ENCODE results near the gene KLHL21. TPM values are rescaled to one million over a fixed set of nuclear protein-coding genes. Genes with fewer than 3 reads are reported as not detected.

Gene KLHL21
- total RNA-seq, 1 donor from 2014 or later: 42.3 TPM

GRCh38 chr1:6592865-6593593, 9.6 kb downstream of the KLHL21 start:
- Mint-ChIP-seq H3K27me3 (ENCODE audit: low read depth, unreplicated experiment) (no peaks in the 10 kb centered on the region), H3K4me1 (ENCODE audit: low read depth, unreplicated experiment) (peaks cover 2% of the 10 kb centered on the region), H3K27ac (ENCODE audit: unreplicated experiment) (no peak overlapping the region), H3K9me3 (ENCODE audit: unreplicated experiment) (no peaks in the 10 kb centered on the region), H3K36me3 (ENCODE audit: low read depth, unreplicated experiment) (peaks cover 23% of the 10 kb centered on the region), H3K4me3 (ENCODE audit: unreplicated experiment) (no peak overlapping the region)
- H3K4me3 ChIP-seq (ENCODE audit: insufficient read depth, low read depth, low read length): no peak overlapping the region
- no peak for DNase-seq (ENCODE audit: low read depth)
- no peak for FAIRE-seq
- peaks cover 43% of the 10 kb centered on the region for H3K36me3 ChIP-seq (ENCODE audit: insufficient read depth, low read length)
- H4K20me1 ChIP-seq (ENCODE audit: insufficient read depth, low read length): peaks cover 96% of the 10 kb centered on the region
- no peaks in the 10 kb centered on the region for H3K9me3 ChIP-seq (ENCODE audit: insufficient read depth, low read depth, low read length)
- no peak overlapping the region for H3K9ac ChIP-seq (ENCODE audit: low read length)
- TF ChIP-seq EZH2 (IDR thresholded peaks at IDR 0.05; ENCODE audit: insufficient read depth, low read length): no peak
- TF ChIP-seq, protein P1, sequence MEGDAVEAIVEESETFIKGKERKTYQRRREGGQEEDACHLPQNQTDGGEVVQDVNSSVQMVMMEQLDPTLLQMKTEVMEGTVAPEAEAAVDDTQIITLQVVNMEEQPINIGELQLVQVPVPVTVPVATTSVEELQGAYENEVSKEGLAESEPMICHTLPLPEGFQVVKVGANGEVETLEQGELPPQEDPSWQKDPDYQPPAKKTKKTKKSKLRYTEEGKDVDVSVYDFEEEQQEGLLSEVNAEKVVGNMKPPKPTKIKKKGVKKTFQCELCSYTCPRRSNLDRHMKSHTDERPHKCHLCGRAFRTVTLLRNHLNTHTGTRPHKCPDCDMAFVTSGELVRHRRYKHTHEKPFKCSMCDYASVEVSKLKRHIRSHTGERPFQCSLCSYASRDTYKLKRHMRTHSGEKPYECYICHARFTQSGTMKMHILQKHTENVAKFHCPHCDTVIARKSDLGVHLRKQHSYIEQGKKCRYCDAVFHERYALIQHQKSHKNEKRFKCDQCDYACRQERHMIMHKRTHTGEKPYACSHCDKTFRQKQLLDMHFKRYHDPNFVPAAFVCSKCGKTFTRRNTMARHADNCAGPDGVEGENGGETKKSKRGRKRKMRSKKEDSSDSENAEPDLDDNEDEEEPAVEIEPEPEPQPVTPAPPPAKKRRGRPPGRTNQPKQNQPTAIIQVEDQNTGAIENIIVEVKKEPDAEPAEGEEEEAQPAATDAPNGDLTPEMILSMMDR (IDR thresholded peaks at IDR 0.05; ENCODE audit: insufficient read depth, low read depth, low read length): no peak
- H3K79me2 ChIP-seq (ENCODE audit: insufficient read depth, low read length): peaks cover 75% of the 10 kb centered on the region
- no peak overlapping the region for H3K27ac ChIP-seq (ENCODE audit: low read depth, low read length)
- no peaks in the 10 kb centered on the region for H3K27me3 ChIP-seq (ENCODE audit: insufficient read depth, low read length)
- H3K4me1 ChIP-seq (ENCODE audit: insufficient read depth, low read length): no peaks in the 10 kb centered on the region
- H2AFZ ChIP-seq (ENCODE audit: low read depth, low read length): no peak overlapping the region
- no peak overlapping the region for H3K4me2 ChIP-seq (ENCODE audit: low read length)

DNA sequence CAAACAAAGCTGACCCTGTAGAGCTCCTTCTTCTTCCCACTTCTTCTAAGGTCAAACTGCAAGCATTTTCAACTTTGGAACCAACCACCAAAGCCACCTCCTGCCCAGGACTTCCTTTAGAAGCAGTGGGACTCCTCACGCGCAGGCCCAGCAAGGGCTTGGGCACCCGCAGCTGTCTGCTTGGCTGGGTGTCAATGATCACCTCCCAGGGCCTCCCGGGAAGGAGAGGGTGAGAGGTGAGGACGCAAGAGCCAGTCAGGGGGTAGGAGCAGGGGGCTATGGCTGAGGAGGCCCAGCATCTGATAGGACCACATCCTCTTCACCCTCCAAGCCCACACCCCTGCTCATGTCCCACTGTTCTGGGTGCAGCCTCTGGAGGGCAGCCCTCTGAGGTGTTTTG, 10.2 kb downstream of the KLHL21 start:
- H3K4me1 Mint-ChIP-seq (ENCODE audit: low read depth, unreplicated experiment): peaks cover 2% of the 10 kb centered on the region
- H3K4me1 ChIP-seq (ENCODE audit: insufficient read depth, low read length): no peaks in the 10 kb centered on the region
- DNase-seq (ENCODE audit: low read depth) (no peak), FAIRE-seq (no peak)
- no peak overlapping the region for H3K4me3 Mint-ChIP-seq (ENCODE audit: unreplicated experiment)
- H3K27ac Mint-ChIP-seq (ENCODE audit: unreplicated experiment): no peak overlapping the region
- H3K79me2 ChIP-seq (ENCODE audit: insufficient read depth, low read length): peaks cover 70% of the 10 kb centered on the region
- no peaks in the 10 kb centered on the region for H3K9me3 Mint-ChIP-seq (ENCODE audit: unreplicated experiment)
- H3K36me3 Mint-ChIP-seq (ENCODE audit: low read depth, unreplicated experiment): peaks cover 24% of the 10 kb centered on the region
- H3K27me3 Mint-ChIP-seq (ENCODE audit: low read depth, unreplicated experiment): no peaks in the 10 kb centered on the region
- H3K4me3 ChIP-seq (ENCODE audit: insufficient read depth, low read depth, low read length): no peak overlapping the region
- peaks cover 96% of the 10 kb centered on the region for H4K20me1 ChIP-seq (ENCODE audit: insufficient read depth, low read length)
- no peak overlapping the region for H3K9ac ChIP-seq (ENCODE audit: low read length)
- no peaks in the 10 kb centered on the region for H3K9me3 ChIP-seq (ENCODE audit: insufficient read depth, low read depth, low read length)
- H3K27ac ChIP-seq (ENCODE audit: low read depth, low read length): no peak overlapping the region
- TF ChIP-seq EZH2 (IDR thresholded peaks at IDR 0.05; ENCODE audit: insufficient read depth, low read length): no peak
- TF ChIP-seq, protein P1 (IDR thresholded peaks at IDR 0.05; ENCODE audit: insufficient read depth, low read depth, low read length): no peak
- H3K36me3 ChIP-seq (ENCODE audit: insufficient read depth, low read length): peaks cover 39% of the 10 kb centered on the region
- no peaks in the 10 kb centered on the region for H3K27me3 ChIP-seq (ENCODE audit: insufficient read depth, low read length)
- H2AFZ ChIP-seq (ENCODE audit: low read depth, low read length): no peak overlapping the region
- H3K4me2 ChIP-seq (ENCODE audit: low read length): no peak overlapping the region

GRCh38 chr1:6591644-6592043, 11.0 kb downstream of the KLHL21 start:
- Histone ChIP-seq H3K36me3 (ENCODE audit: insufficient read depth, low read length) (peaks cover 39% of the 10 kb centered on the region), H3K4me1 (ENCODE audit: insufficient read depth, low read length) (no peaks in the 10 kb centered on the region), H3K9me3 (ENCODE audit: insufficient read depth, low read depth, low read length) (no peaks in the 10 kb centered on the region), H3K4me2 (ENCODE audit: low read length) (no peak overlapping the region), H3K79me2 (ENCODE audit: insufficient read depth, low read length) (peaks cover 62% of the 10 kb centered on the region), H3K27me3 (ENCODE audit: insufficient read depth, low read length) (no peaks in the 10 kb centered on the region), H3K4me3 (ENCODE audit: insufficient read depth, low read depth, low read length) (no peak overlapping the region), H2AFZ (ENCODE audit: low read depth, low read length) (no peak overlapping the region), H4K20me1 (ENCODE audit: insufficient read depth, low read length) (peaks cover 96% of the 10 kb centered on the region), H3K27ac (ENCODE audit: low read depth, low read length) (no peak overlapping the region), H3K9ac (ENCODE audit: low read length) (no peak overlapping the region)
- Mint-ChIP-seq H3K27me3 (ENCODE audit: low read depth, unreplicated experiment) (no peaks in the 10 kb centered on the region), H3K27ac (ENCODE audit: unreplicated experiment) (no peak overlapping the region), H3K36me3 (ENCODE audit: low read depth, unreplicated experiment) (peaks cover 23% of the 10 kb centered on the region), H3K9me3 (ENCODE audit: unreplicated experiment) (no peaks in the 10 kb centered on the region), H3K4me3 (ENCODE audit: unreplicated experiment) (no peak overlapping the region), H3K4me1 (ENCODE audit: low read depth, unreplicated experiment) (peaks cover 2% of the 10 kb centered on the region)
- TF ChIP-seq EZH2 (IDR thresholded peaks at IDR 0.05; ENCODE audit: insufficient read depth, low read length): no peak
- TF ChIP-seq, protein P1 (IDR thresholded peaks at IDR 0.05; ENCODE audit: insufficient read depth, low read depth, low read length): no peak
- DNase-seq (ENCODE audit: low read depth): no peak
- no peak for FAIRE-seq

Data from astrocyte (in vitro differentiated cells and primary cell).